A549 (cell line): Measurements from ENCODE around the gene ATXN2. TPM values are rescaled to one million over a fixed set of nuclear protein-coding genes. Genes with fewer than 3 reads are reported as not detected.

ENCODE experiments used
- ATAC-seq, 2 experiments: fragments of 200-7000 bp in 1 of 2; fragments of >200 bp in 1 of 2; cut with Nextera tagmentation in 1 of 2; cut with Tn5 transposase in 1 of 2; 3 replicates each; pipeline versions ENCODE4 v1.8.0 to v1.9.1; 2018 to 2020; ENCODE audit warnings: mild to moderate bottlenecking in 1 of 2, moderate library complexity in 1 of 2
- CTCF ChIA-PET: fragments of 300-600 bp; sonication (Branson Sonifier 250); formaldehyde crosslinking; extraction: SDS; loops from one replicate; lab custom pipeline; 2021; ENCODE audit warnings: antibody characterized with exemption, inconsistent platforms; lab: Yijun Ruan, JAX
- POLR2A ChIA-PET: fragments of 350-600 bp; formaldehyde crosslinking; extraction: SDS; loops from one replicate; lab custom pipeline; 2021; ENCODE audit warnings: antibody characterized with exemption, inconsistent platforms; lab: Yijun Ruan, JAX
- DNase-seq, 2 experiments: peaks; one replicate each; pipeline versions ENCODE4 v3.0.0 to v3.0.0-alpha.2; 2011 to 2016; ENCODE audit warnings: low read depth in 1 of 2, low spot score in 1 of 2
- FAIRE-seq: peaks from 2 replicates; lab custom pipeline; 2011; peaks lifted over from hg19 to GRCh38; lab: Jason Lieb, UNC
- H3K27ac ChIP-seq, 2 experiments: fragments of >200 bp; sonication (Bioruptor Twin); formaldehyde crosslinking; 3 replicates each; pipeline ENCODE4 v1.5.1; 2016 to 2017
- H3K4me1 ChIP-seq: fragments of >200 bp; sonication (Bioruptor Twin); formaldehyde crosslinking; 3 replicates; pipeline ENCODE4 v1.6.1; 2016
- H3K4me2 ChIP-seq: fragments of >200 bp; sonication (Bioruptor Twin); formaldehyde crosslinking; 3 replicates; pipeline ENCODE4 v1.6.1; 2016
- H3K4me3 ChIP-seq: fragments of >200 bp; sonication (Bioruptor Twin); formaldehyde crosslinking; 3 replicates; pipeline ENCODE4 v1.5.1; 2016
- H3K9me3 ChIP-seq: fragments of >200 bp; sonication (Bioruptor Twin); formaldehyde crosslinking; 3 replicates; pipeline ENCODE4 v1.6.1; 2016
- BHLHE40 ChIP-seq: IDR thresholded peaks from 2 replicates; pipeline ENCODE4 v1.6.1; 2012; ENCODE audit warnings: low read depth, low read length, inconsistent platforms
- CHD4 ChIP-seq: fragments of 200-600 bp; sonication (generic); IDR thresholded peaks from 2 replicates; pipeline ENCODE4 v1.6.1; 2016; ENCODE audit warnings: antibody characterized with exemption, mild to moderate bottlenecking, borderline replicate concordance
- EHF ChIP-seq: fragments of 250-450 bp; sonication (Bioruptor Pico); IDR thresholded peaks from 2 replicates; pipeline ENCODE4 v1.5.0; 2020; ENCODE audit warnings: mild to moderate bottlenecking
- EHMT2 ChIP-seq: fragments of 200-600 bp; sonication (generic); IDR thresholded peaks from 2 replicates; pipeline ENCODE4 v1.6.1; 2016; ENCODE audit warnings: antibody characterized with exemption, low read depth, mild to moderate bottlenecking, moderate library complexity
- FOSL2 ChIP-seq, 2 experiments: fragments of 450-650 bp in 1 of 2; fragments of >200 bp in 1 of 2; sonication (Bioruptor Twin) in 1 of 2; formaldehyde crosslinking; IDR thresholded peaks; 2 replicates each; pipeline versions ENCODE4 v1.5.0 to v1.6.1; 2016 to 2020; ENCODE audit warnings: mild to moderate bottlenecking in 1 of 2, moderate library complexity in 1 of 2
- GATA3 ChIP-seq: IDR thresholded peaks from 2 replicates; pipeline ENCODE4 v1.6.1; 2012; ENCODE audit warnings: borderline replicate concordance
- HOXB5 ChIP-seq: fragments of 250-450 bp; sonication (Bioruptor Pico); IDR thresholded peaks from 2 replicates; pipeline ENCODE4 v1.5.0; 2020; ENCODE audit warnings: mild to moderate bottlenecking, moderate library complexity
- MAZ ChIP-seq: fragments of 150-350 bp; IDR thresholded peaks from 2 replicates; pipeline ENCODE4 v1.6.1; 2014; ENCODE audit warnings: antibody characterized with exemption, low read depth, low read length, borderline replicate concordance
- NFE2L2 ChIP-seq: fragments of 150-350 bp; conservative IDR thresholded peaks from 2 replicates; pipeline ENCODE4 v1.6.1; 2014; ENCODE audit warnings: low read length
- PHF8 ChIP-seq: fragments of 200-600 bp; sonication (generic); IDR thresholded peaks from 2 replicates; pipeline ENCODE4 v1.6.1; 2016; ENCODE audit warnings: low read depth, mild to moderate bottlenecking, antibody characterized with exemption, moderate library complexity, borderline replicate concordance
- RAD21 ChIP-seq, 2 experiments: fragments of >200 bp in 1 of 2; sonication (Bioruptor Twin) in 1 of 2; formaldehyde crosslinking in 1 of 2; IDR thresholded peaks in 1 of 2; conservative IDR thresholded peaks in 1 of 2; 2 replicates in 1 of 2; 3 replicates in 1 of 2; pipeline ENCODE4 v1.6.1; 2012 to 2018; ENCODE audit warnings: inconsistent platforms in 1 of 2
- RARB ChIP-seq: fragments of 250-450 bp; sonication (Bioruptor Pico); IDR thresholded peaks from 2 replicates; pipeline ENCODE4 v1.8.0; 2021; ENCODE audit warnings: mild to moderate bottlenecking, moderate library complexity
- RFX5 ChIP-seq: fragments of 450-650 bp; IDR thresholded peaks from 2 replicates; pipeline ENCODE4 v1.7.1; 2014; ENCODE audit warnings: antibody characterized with exemption, mild to moderate bottlenecking, moderate library complexity
- RNF2 ChIP-seq: fragments of 200-600 bp; sonication (generic); IDR thresholded peaks from 2 replicates; pipeline ENCODE4 v1.6.1; 2016; ENCODE audit warnings: low read depth, mild to moderate bottlenecking, antibody characterized with exemption, moderate library complexity, borderline replicate concordance
- SMC3 ChIP-seq: fragments of >200 bp; sonication (Bioruptor Twin); formaldehyde crosslinking; IDR thresholded peaks from 3 replicates; pipeline ENCODE4 v1.6.1; 2018; ENCODE audit warnings: inconsistent platforms
- SREBF2 ChIP-seq: fragments of 450-650 bp; IDR thresholded peaks from 2 replicates; pipeline ENCODE4 v1.6.1; 2014; ENCODE audit warnings: mild to moderate bottlenecking, moderate library complexity
- ZFP36 ChIP-seq: fragments of 450-650 bp; IDR thresholded peaks from 2 replicates; pipeline ENCODE4 v1.6.1; 2014; ENCODE audit warnings: borderline replicate concordance; ENCODE audit not compliant: partially characterized antibody
- ZSCAN20 ChIP-seq: fragments of 250-450 bp; sonication (Bioruptor Pico); IDR thresholded peaks from 2 replicates; pipeline ENCODE4 v1.8.0; 2022; ENCODE audit warnings: mild to moderate bottlenecking, moderate library complexity
- WGBS: methylation state at CpG from one replicate; pipeline ENCODE4 v1.1.6; 2017; ENCODE audit errors: missing lambda C conversion rate; 5-methylcytosine and 5-hydroxymethylcytosine counted together
- polyA plus RNA-seq, 4 experiments: library from polyadenylated mRNA; depleted of rRNA in 3 of 4; stranded (reverse); fragments of >200 nt; fragmentation: RNase III in 1 of 4; extraction: RNeasy Plus Mini Kit Qiagen cat#74134 plus additional on column Dnase treatment in 1 of 4; gene quantifications; 2 replicates in 3 of 4; 3 replicates in 1 of 4; pipeline ENCODE4 v1.2.3, GENCODE V29; 2011 to 2017
- TF ChIP-seq, protein P1 (sequence below): IDR thresholded peaks from 2 replicates; pipeline ENCODE4 v1.6.1; 2012

The ATXN2 gene
- polyA plus RNA-seq, 2 of the 4 experiments (the other 2 are of a cell fraction) = 24.8 to 30.6 TPM

DNA sequence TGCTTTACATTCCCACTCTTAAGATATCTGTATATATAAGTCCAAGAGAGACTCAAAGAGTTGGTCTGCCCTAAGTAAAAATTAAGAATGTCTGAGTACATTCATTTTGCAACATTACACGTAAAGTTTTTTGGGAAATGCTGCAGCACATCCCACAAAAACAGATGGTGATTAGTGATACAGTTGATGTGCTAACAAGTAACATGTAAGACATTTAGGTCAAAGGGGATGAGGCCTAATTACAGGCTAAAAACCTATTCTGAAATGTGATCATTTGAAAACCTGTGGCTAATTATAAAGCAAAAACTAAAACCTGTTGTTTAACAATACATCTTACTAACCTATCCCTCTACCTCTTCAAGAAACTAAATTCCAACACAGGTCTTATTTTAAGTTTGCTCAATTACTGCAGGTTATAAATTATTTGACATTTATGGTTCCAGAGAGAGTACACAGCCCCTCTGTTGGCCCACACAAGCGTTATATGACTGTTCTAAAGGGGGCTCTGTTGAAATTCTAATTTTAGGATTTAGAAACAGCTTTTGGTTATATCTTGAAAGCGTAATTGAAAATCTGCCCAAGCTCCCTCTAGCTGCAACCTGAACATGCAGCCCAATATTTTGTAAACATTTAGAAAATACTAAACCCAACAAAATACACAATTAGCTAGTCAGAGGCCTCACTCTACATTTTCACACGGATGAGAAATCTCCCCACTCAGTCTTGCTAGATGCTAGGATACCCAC is 43.7 kb upstream of the ATXN2 start:
- DNase-seq (no peak), FAIRE-seq (no peak), ATAC-seq (no peak)
- no peak overlapping the region for H3K4me3 ChIP-seq
- TF ChIP-seq RARB (CRISPR knock-in tag) (no peak), CHD4 (no peak), ZFP36 (no peak), SREBF2 (no peak), NFE2L2 (no peak)
- no peak overlapping the region for H3K4me2 ChIP-seq
- ChIA-PET POLR2A (no interaction called here), CTCF (interaction anchor here (0.8 kb wide), 1 partner anchor 30 kb away, joined by 3 read pairs; no protein-coding TSS in a partner anchor)
- H3K9me3 ChIP-seq = no peaks in the 10 kb centered on the region
- WGBS = 85% methylated on average over 4 of the region's 4 CpGs
- no peaks in the 10 kb centered on the region for H3K4me1 ChIP-seq
- H3K27ac ChIP-seq = no peak overlapping the region

DNA sequence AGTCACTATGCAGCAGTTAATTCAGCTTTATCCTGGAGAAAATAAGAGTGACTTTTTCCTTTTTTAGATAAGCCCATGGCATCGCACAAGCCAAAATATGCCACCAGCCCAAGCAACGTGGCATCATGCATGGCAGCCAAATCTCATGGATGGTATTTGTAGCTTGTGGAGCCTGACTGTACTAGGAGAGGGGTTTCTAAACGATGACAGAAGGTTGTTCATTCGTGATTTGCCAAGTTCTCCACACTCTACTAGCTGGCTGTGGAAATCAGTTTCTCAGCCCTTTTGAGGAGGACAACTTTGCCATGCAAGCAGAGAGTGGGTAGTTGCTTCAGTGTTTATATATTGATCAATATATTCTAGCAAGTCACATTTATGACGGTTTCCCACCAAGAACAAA is 41.4 kb upstream of the ATXN2 start:
- POLR2A ChIA-PET = interaction anchor here (0.7 kb wide), 1 partner anchor 16 kb away, joined by 3 read pairs; no protein-coding TSS in a partner anchor
- ATAC-seq = no peak
- no peak for TF ChIP-seq EHF (CRISPR knock-in tag)
- TF ChIP-seq, protein P1, sequence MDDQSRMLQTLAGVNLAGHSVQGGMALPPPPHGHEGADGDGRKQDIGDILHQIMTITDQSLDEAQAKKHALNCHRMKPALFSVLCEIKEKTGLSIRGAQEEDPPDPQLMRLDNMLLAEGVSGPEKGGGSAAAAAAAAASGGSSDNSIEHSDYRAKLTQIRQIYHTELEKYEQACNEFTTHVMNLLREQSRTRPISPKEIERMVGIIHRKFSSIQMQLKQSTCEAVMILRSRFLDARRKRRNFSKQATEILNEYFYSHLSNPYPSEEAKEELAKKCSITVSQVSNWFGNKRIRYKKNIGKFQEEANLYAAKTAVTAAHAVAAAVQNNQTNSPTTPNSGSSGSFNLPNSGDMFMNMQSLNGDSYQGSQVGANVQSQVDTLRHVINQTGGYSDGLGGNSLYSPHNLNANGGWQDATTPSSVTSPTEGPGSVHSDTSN = no peak
- TF ChIP-seq GATA3 = no peak
- Histone ChIP-seq H3K27ac (no peak overlapping the region), H3K4me3 (no peak overlapping the region), H3K9me3 (no peaks in the 10 kb centered on the region), H3K4me2 (no peak overlapping the region), H3K4me1 (no peaks in the 10 kb centered on the region)
- no peak for DNase-seq
- CTCF ChIA-PET = interaction anchor here (0.6 to 1.8 kb wide), 5 partner anchors 13 to 272 kb away, joined by 3 to 5 read pairs (median 4); no protein-coding TSS in a partner anchor
- 95% methylated on average over 5 of the region's 5 CpGs for WGBS
- FAIRE-seq = no peak

GRCh38 chr12:111638556-111638955 is 39.4 kb upstream of the ATXN2 start:
- H3K4me3 ChIP-seq = no peak overlapping the region
- H3K4me1 ChIP-seq = no peaks in the 10 kb centered on the region
- H3K27ac ChIP-seq = no peak overlapping the region
- FAIRE-seq = no peak
- TF ChIP-seq SMC3 (no peak), RNF2 (no peak)
- POLR2A ChIA-PET = no interaction called here
- no peak for ATAC-seq
- DNase-seq = no peak
- CTCF ChIA-PET = interaction anchor here (0.9 kb wide), 1 partner anchor 149 kb away, joined by 3 read pairs; no protein-coding TSS in a partner anchor
- H3K4me2 ChIP-seq = no peak overlapping the region
- WGBS = 87% methylated on average over 6 of the region's 6 CpGs
- H3K9me3 ChIP-seq = no peaks in the 10 kb centered on the region

GRCh38 chr12:111636209-111636945 is 37.3 kb upstream of the ATXN2 start:
- DNase-seq (no peak), FAIRE-seq (no peak), ATAC-seq (peak; percentile 15 to 39; a peak in 2 of 6 replicates)
- TF ChIP-seq FOSL2 (IDR thresholded peaks at IDR 0.05) (no peak), FOSL2 (CRISPR knock-in tag; IDR thresholded peaks at IDR 0.05) (no peak), EHF (CRISPR knock-in tag) (no peak), PHF8 (no peak), ZSCAN20 (no peak), MAZ (no peak), EHMT2 (no peak), RFX5 (no peak), ZFP36 (no peak), HOXB5 (CRISPR knock-in tag) (no peak), BHLHE40 (no peak), RAD21 (conservative IDR thresholded peaks at IDR 0.05 in 1 of 2, IDR thresholded peaks at IDR 0.05 in 1 of 2) (no peak), SREBF2 (no peak)
- 85% methylated on average over 19 of the region's 19 CpGs for WGBS
- POLR2A ChIA-PET = no interaction called here
- H3K4me1 ChIP-seq = no peaks in the 10 kb centered on the region
- no peak overlapping the region for H3K27ac ChIP-seq
- no peak overlapping the region for H3K4me3 ChIP-seq
- no peaks in the 10 kb centered on the region for H3K9me3 ChIP-seq
- CTCF ChIA-PET = no interaction called here
- H3K4me2 ChIP-seq = no peak overlapping the region
